Activated naive CD4-positive, alpha-beta T cell treated with anti-CD3 and anti-CD28 coated beads, Interleukin-2, amount 50 U/mL, for 16 hours (primary cell): Measurements from ENCODE around the gene CTNND2.

ENCODE experiments used
- DNase-seq: peaks from one replicate; pipeline ENCODE4 v3.0.0-alpha.2; 2020

Gene CTNND2

DNA sequence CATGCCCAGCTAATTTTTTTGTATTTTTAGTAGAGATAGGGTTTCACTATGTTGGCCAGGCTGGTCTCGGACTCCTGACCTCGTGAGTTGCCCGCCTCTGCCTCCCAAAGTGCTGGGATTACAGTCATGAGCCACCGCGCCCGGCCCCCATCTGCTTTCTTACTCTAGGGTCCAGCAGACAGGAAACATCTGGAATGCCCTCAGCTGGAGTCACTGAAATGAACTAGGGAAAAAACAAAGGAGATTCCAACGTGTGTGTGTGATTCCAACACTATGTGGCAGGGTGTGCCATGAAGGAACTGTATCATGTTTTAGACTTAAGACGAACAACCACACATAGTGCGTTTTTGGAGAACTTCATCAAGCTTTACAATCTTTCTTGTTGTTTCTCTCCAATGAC lies 603.1 kb downstream of the CTNND2 start:
- DNase-seq, result no peak

GRCh38 chr5:11300736-11301135 lies 603.5 kb downstream of the CTNND2 start:
- no peak for DNase-seq

- no peak for DNase-seq
Measured at GRCh38 chr5:11298877-11299276, 605.4 kb downstream of the CTNND2 start.

DNA sequence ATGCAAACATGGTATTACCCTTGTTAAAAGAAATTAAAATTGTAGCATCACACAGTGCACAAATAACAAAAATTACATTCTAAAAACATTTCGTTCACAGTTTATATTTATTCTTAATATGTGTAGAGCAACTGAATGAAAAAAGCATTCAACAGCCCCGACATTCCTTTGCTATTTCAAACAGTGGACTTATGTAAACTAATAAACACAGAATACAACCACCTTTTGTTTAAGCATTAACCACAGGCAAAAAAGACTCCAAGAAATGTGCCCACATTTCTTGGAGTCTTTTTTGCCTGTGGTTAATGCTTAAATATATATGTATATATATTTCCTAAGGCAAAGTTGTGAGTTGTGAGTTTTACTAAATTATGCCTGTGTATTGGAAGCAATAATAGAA lies 610.7 kb downstream of the CTNND2 start:
- no peak for DNase-seq

DNA sequence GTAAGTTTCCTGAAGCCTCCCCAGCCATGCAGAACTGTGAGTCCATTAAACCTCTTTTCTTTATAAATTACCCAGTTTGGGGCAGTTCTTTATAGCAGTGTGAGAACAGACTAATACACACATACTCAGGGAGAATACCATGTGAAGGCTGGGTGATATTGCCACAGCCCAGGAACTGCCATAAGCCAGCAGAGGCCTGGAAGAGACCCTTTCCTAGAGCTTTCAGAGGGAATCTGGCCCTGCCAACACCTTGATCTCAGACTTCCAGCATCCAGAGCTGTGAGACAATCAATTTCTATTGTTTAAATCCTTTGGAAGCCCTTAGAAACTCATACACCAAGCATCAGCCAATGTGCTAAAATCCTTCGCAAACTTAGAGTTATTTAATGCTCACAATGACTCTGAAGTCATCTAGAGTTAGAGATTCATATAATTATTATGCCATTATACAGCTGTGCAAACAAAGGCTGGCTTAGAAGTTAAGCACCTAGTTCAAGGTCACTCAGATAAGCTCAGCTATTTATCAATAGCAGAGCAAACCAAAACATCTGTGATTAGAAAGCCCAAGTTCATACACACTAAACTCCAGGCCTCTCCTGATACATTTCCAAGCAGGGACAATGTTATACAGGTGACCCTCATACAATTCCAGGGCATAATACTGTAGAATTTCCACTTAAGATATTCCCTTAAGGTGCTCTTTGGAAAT lies 611.4 kb downstream of the CTNND2 start:
- no peak for DNase-seq

DNA sequence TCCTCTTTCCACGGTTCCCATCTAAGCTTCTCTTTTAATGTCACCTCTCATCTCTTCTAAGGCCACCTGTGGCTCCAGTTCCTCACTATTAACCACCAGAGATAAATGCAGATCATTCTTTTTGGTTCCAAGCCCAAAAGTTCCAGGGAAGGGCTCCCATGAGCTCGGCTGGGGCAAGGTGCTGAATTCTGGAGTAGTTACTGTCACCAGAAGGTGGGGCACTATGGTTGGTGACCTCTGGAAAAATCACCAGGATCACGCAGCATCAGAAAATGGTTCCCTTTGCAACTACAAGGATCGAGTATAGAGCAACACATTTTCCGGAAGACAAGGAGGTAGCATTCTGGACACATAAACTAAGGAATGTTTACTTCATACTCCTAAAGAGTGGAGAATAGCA lies 614.5 kb downstream of the CTNND2 start:
- no peak for DNase-seq

DNA sequence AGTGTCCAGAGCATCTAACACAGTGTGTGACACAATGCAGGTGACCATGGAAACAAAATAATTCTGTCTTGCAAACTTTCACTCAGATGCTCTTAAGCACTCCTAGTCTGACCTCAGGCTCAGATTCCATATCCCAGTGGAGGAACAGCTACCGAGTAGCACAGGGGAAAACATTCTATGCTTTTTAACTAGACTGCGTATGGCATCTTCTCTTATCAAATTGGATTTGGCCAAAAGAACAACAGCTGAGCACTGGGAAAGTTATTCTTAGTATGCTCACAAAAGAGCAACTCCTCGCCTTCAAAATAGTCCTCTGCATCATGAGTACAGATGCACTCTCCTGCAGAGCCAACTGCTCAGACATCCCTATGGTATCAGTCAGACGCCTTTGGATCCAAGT lies 615.0 kb downstream of the CTNND2 start:
- no peak for DNase-seq

- no peak for DNase-seq
Measured at GRCh38 chr5:11281842-11282241, 622.4 kb downstream of the CTNND2 start.

DNA sequence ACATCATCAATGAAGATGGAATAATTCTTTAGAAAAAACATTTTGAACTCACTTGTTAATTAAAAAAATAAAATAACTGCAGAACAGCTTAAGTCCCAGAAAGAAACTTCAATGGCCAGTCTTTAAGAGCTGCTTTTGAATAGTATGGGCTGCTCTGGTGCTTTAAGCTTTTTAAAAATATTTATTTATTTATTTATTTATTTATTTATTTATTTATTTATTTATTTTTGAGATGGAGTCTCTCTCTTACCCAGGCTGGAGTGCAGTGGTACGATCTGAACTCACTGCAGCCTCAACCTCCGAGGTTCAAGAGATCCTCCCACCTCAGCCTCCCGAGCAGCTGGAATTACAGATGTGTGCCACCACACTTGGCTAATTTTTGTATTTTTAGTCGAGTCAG lies 626.9 kb downstream of the CTNND2 start:
- DNase-seq, result no peak

DNA sequence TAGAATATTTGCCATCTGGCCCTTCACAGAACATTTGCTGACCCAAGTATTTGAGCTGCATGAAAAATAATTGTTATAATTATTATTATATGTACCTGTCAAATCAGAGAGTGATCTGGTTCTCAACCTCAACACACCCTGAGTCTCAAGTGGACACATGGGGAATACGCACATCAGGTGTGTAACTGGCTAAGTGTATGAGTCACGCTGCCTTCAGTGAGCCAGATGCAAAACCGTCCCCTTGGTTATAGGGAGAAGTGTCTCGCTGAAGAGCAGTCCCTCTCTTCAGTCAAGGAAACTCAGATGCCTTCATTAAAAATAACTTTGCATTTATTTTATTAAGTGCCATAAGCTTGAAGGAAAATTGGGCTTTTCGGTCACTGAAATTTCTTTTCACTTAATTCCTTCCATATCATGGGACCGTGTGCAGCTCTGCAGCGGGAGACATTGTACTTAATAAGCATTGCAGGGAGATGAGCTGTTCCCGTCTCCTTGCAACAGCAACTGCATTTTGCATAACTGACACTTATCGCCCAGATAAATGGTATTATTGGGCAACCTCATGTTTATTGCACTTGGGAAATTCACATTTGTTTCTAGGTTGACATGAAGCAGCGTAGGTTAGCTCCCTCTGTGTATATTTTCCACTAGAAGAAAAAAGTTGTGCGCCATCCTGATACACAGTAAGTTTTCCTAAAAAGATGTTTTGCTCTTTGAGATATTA lies 630.9 kb downstream of the CTNND2 start:
- no peak for DNase-seq

- no peak for DNase-seq
Measured at GRCh38 chr5:11269515-11269914, 634.7 kb downstream of the CTNND2 start.

GRCh38 chr5:11268891-11269290 lies 635.4 kb downstream of the CTNND2 start:
- DNase-seq, result no peak

- no peak for DNase-seq
Measured at GRCh38 chr5:11266331-11266730, 637.9 kb downstream of the CTNND2 start.

DNA sequence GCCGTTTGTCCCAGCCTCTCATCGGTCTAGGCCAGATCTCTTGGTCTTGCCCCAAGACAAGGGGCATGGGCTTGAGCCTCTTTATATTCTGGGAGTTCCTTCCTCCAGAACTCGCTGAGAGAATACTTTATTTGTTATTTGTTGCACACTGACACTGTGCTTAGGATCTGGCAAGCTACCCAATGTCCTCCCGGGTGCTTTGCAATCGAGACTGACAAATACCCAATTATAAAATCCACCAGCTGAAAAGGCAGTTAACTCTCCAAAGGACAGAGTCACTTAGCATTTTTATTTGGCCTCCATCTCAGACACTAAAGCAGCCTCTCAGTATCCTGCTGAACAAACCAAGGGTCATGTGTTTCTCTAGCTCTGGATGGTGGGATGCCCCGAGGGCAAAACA lies 643.0 kb downstream of the CTNND2 start:
- DNase-seq, result no peak

- DNase-seq, result no peak
Measured at GRCh38 chr5:11258001-11258400, 646.2 kb downstream of the CTNND2 start.

DNA sequence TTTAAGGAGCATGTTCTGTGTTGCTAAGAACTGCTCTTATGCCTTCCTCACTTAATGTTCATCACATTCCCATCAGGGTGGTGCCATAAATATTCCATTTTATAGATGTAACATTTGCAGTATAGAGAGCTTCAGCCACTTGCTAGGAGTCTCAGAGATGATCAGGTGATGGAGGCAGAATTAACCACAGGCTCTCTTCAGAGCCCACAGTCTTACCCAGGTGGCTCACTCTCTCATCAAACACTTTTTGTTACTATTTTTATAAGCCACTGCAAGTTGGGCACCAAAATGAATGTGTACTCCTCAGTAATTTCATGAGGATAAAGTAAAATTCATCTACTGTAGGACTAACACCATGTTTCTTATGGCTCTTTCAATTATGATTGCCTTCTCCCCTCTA lies 651.7 kb downstream of the CTNND2 start:
- no peak for DNase-seq

GRCh38 chr5:11252075-11252474 lies 652.2 kb downstream of the CTNND2 start:
- no peak for DNase-seq

GRCh38 chr5:11251247-11251646 lies 653.0 kb downstream of the CTNND2 start:
- no peak for DNase-seq

DNA sequence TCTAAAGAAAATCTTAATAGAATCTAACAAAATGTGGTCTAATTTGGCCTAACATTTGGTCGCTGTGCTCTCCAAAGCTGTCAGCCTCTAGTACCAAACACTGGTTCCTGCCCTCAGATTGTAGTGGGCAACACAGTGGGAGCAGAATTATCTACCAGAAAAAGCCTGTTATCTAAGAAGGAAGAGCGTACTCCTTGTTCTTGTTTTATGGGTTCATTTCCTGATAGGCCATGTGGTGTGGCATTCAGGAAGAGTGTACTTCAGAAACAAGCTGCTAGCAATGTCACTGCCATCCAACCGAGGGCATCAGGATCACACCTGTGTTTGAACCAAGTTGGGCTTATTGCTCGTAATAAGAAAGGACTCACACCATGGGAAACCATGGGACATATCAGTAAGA lies 655.3 kb downstream of the CTNND2 start:
- DNase-seq, result no peak

DNA sequence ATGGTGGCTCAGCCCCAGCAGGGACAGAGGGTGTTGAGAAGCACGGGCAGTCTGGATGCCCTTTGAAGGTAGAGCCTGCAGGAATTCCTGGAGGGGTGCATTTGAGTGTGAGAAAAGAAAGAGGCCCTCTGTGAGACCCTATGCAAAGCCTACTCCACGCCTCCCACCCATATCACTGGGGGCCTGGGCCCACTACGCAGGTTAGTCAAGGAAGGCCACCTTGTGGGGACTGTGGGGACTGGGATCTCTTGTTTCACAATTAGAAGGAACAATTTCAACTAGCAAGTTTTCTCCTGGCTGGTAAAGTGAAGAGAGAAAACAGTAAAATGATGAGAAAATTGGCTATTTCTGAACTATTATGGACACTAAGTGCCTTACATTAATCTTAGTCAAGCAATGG lies 657.0 kb downstream of the CTNND2 start:
- no peak for DNase-seq

DNA sequence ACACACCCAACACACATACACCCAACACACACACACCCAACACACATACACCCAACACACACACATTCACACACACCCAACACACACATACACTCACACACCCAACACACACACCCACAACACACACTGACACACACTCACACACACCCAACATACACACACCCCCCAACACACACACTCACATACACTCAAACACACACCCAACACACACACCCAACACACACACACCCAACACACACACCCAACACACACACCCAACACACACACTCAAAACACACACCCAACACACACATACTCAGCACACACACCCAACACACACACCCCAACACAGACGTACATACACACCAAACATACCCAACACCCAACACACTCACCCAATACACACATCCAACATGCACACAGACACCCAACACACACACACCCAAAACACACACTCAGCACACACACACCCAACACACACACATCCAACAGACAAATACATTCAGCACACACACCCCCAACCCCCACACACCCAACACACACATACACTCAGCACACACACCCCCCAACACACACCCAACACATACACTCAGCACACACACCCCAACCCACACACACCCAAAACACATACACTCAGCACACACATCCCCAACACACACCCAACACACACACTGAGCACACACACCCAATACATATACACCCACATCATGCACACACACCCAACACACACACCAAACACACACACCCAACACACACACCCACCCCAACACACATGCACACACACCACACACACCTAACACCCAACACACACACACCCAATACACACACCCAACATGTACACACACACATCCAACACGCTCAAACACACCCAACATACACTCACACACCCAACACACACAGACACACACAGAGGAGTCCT lies 663.7 kb downstream of the CTNND2 start:
- DNase-seq, result no peak

DNA sequence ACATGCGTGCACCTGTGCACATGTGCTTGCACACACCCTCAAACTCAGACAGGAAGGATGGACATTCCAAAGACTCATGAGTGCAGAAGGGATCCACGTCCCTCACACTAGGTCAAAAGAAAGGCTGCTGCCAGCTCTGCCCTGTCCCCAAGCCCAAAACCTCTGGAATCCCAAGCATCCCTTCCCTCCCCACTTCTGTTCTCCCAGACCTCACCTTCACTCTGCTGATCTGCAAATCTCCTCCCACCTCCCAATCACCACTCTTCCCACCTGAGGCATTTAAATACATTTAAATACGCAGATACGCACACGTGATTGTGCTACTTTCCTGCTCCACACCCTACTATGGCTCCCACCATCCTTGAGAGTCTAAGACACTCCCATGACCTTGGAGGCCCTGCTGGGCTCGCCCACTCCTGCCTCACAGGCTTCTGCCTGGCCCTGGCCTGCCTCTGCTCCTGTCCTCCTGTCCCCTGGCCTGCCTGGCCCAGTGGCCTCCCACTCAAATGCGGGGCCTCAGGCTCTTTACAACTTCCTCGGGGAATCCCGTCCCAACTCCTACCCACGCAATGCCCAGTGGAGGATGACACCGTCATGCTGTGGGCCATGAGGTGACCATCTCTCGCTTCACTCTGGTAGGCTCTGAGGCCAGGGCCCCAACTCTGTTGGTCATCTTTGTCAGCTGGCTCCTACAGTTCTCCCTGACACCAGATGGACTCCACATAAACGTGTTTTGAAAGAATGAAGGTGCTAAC lies 664.8 kb downstream of the CTNND2 start:
- DNase-seq, result no peak

- no peak for DNase-seq
Measured at GRCh38 chr5:11234501-11234911, 669.7 kb downstream of the CTNND2 start.
